Smooth muscle cell (in vitro differentiated cells): ENCODE data around the gene AATK. TPM values are rescaled to one million over a fixed set of nuclear protein-coding genes. Genes with fewer than 3 reads are reported as not detected.

ENCODE experiments used
- DNase-seq: peaks from one replicate; lab custom pipeline; 2025; ENCODE audit not compliant: unreplicated experiment; lab: John Stamatoyannopoulos, UW
- H2AFZ ChIP-seq: fragments of 200-600 bp; sonication (generic); 2 replicates; pipeline ENCODE4 v1.6.0; 2016; ENCODE audit warnings: antibody characterized with exemption, low read depth, mild to moderate bottlenecking
- H3F3A ChIP-seq: fragments of 200-600 bp; sonication (generic); 2 replicates; pipeline ENCODE4 v1.6.0; 2017; ENCODE audit warnings: antibody characterized with exemption, low read depth
- H3K27ac ChIP-seq: fragments of 200-600 bp; sonication (generic); 2 replicates; pipeline ENCODE4 v1.5.1; 2016; ENCODE audit warnings: low read depth, mild to moderate bottlenecking
- H3K27me3 ChIP-seq: fragments of 200-600 bp; sonication (generic); 2 replicates; pipeline ENCODE4 v1.6.1; 2016; ENCODE audit warnings: low read depth, mild to moderate bottlenecking
- H3K36me3 ChIP-seq: fragments of 200-600 bp; sonication (generic); 2 replicates; pipeline ENCODE4 v1.5.1; 2016; ENCODE audit warnings: low read depth
- H3K4me1 ChIP-seq: fragments of 200-600 bp; sonication (generic); 2 replicates; pipeline ENCODE4 v1.5.1; 2016; ENCODE audit warnings: low read depth
- H3K4me2 ChIP-seq: fragments of 200-600 bp; sonication (generic); 2 replicates; pipeline ENCODE4 v1.6.0; 2016; ENCODE audit warnings: mild to moderate bottlenecking
- H3K4me3 ChIP-seq: fragments of 200-600 bp; sonication (generic); 2 replicates; pipeline ENCODE4 v1.5.1; 2016; ENCODE audit warnings: mild to moderate bottlenecking
- H3K79me2 ChIP-seq: fragments of 200-600 bp; sonication (generic); 2 replicates; pipeline ENCODE4 v1.6.0; 2016; ENCODE audit warnings: low read depth, mild to moderate bottlenecking
- H3K9ac ChIP-seq: fragments of 200-600 bp; sonication (generic); 2 replicates; pipeline ENCODE4 v1.6.0; 2016; ENCODE audit warnings: low read depth
- H3K9me3 ChIP-seq: fragments of 200-600 bp; sonication (generic); replicated peaks from 2 replicates; pipeline ENCODE4 v1.5.1; 2016; ENCODE audit warnings: low read depth
- H4K20me1 ChIP-seq: fragments of 200-600 bp; sonication (generic); 2 replicates; pipeline ENCODE4 v1.6.0; 2016; ENCODE audit warnings: low read depth
- WGBS: methylation state at CpG from one replicate; pipeline ENCODE4 v1.1.7; 2016; ENCODE audit warnings: low lambda C conversion rate; 5-methylcytosine and 5-hydroxymethylcytosine counted together
- polyA plus RNA-seq: library from polyadenylated mRNA; unstranded; fragments of >200 nt; fragmentation: Nextera tagmentation; extraction: Ambion mirVana; gene quantifications from 2 replicates; pipeline ENCODE4 v1.2.1, GENCODE V29; 2016
- total RNA-seq: library from RNA; depleted of rRNA; stranded (reverse); fragments of >200 nt; gene quantifications from 2 replicates; pipeline ENCODE4 v1.2.3, GENCODE V29; 2014
- TF ChIP-seq, protein P1 (sequence below): fragments of 200-600 bp; sonication (generic); IDR thresholded peaks from 2 replicates; pipeline ENCODE4 v1.5.1; 2017; ENCODE audit warnings: borderline replicate concordance, mild to moderate bottlenecking, antibody characterized with exemption; ENCODE audit not compliant: insufficient read depth, poor library complexity, severe bottlenecking

Gene AATK
- total and polyA plus RNA-seq, 2 experiments from 2014 or later = 0.61 to 0.67 TPM

- H3K36me3 ChIP-seq = no peaks in the 10 kb centered on the region
- H2AFZ ChIP-seq = no peak overlapping the region
- no peaks in the 10 kb centered on the region for H3K27me3 ChIP-seq
- TF ChIP-seq, protein P1, sequence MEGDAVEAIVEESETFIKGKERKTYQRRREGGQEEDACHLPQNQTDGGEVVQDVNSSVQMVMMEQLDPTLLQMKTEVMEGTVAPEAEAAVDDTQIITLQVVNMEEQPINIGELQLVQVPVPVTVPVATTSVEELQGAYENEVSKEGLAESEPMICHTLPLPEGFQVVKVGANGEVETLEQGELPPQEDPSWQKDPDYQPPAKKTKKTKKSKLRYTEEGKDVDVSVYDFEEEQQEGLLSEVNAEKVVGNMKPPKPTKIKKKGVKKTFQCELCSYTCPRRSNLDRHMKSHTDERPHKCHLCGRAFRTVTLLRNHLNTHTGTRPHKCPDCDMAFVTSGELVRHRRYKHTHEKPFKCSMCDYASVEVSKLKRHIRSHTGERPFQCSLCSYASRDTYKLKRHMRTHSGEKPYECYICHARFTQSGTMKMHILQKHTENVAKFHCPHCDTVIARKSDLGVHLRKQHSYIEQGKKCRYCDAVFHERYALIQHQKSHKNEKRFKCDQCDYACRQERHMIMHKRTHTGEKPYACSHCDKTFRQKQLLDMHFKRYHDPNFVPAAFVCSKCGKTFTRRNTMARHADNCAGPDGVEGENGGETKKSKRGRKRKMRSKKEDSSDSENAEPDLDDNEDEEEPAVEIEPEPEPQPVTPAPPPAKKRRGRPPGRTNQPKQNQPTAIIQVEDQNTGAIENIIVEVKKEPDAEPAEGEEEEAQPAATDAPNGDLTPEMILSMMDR = no peak
- H3K4me3 ChIP-seq = no peak overlapping the region
- H3K9me3 ChIP-seq = peaks cover 6% of the 10 kb centered on the region
- no peaks in the 10 kb centered on the region for H3K4me1 ChIP-seq
- WGBS = 67% methylated on average over 1 of the region's 1 CpG
- no peak overlapping the region for H3K27ac ChIP-seq
- H3F3A ChIP-seq = no peaks in the 10 kb centered on the region
- H3K4me2 ChIP-seq = no peak overlapping the region
- H3K79me2 ChIP-seq = no peaks in the 10 kb centered on the region
- no peaks in the 10 kb centered on the region for H4K20me1 ChIP-seq
- no peak overlapping the region for H3K9ac ChIP-seq
- no peak for DNase-seq
Measured at GRCh38 chr17:81173762-81174155, 7.7 kb upstream of the AATK start.

DNA sequence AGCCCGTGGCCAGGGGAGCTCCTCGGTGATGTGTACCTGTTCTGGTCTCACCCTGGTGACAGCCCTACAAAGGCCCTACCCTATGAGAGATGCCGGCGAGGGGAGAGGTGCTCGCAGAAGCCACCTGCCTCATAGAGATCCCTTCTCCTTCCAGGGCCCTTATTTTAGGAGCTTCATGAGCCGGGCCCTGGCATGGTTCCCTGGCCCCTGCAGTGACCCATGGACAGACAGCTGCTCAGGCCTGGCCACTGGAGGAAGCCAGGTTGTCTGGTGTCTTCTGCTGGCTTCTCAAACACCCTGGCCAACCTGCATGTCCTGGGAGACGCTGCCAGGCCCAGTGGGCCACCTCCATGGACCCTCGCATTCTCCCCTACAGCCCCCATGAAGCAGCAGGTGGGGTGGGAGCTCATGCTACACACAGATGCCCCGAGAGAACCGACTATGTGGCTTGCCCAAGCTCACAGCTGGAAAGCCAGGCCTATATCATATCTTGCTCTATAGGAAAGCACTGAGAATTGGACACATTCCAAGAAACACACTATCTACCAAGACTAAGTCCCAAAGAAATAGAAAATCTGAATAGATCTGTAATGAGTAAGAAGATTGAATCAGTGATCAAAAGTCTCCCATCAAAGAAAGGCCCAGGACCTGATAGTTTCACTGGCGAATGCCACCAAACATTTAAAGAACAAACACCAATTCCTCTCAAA lies 7.2 kb upstream of the AATK start:
- Histone ChIP-seq H3K79me2 (no peaks in the 10 kb centered on the region), H3K4me2 (no peak overlapping the region)

DNA sequence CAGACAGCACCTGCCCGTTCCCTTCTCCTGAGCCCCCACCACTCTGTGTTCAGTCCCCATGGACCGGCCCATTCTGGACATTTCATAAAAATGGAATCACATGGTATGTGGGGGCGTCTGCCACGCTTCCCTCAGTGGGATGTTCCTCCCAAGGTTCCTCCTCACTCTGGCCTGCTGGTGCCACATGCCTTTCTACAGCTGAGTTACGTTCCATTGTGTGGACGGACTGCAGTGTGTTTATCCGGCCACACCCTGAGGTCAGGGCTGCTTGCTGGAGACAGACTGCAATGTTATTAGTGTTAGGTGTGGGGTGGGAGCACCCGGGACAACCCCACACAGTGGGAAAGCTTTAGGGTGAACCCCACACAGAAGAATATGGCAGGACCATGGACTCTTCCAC lies 5.9 kb upstream of the AATK start:
- peaks cover 9% of the 10 kb centered on the region for H3K27me3 ChIP-seq
- H3K9ac ChIP-seq = no peak overlapping the region
- no peak overlapping the region for H3K4me2 ChIP-seq
- peaks cover 6% of the 10 kb centered on the region for H3K9me3 ChIP-seq
- TF ChIP-seq, protein P1 = no peak
- no peaks in the 10 kb centered on the region for H3K36me3 ChIP-seq
- H3K4me1 ChIP-seq = no peaks in the 10 kb centered on the region
- H3F3A ChIP-seq = no peaks in the 10 kb centered on the region
- no peak overlapping the region for H2AFZ ChIP-seq
- no peaks in the 10 kb centered on the region for H3K79me2 ChIP-seq
- DNase-seq = no peak
- no peak overlapping the region for H3K4me3 ChIP-seq
- WGBS = 90% methylated on average over 8 of the region's 8 CpGs
- no peak overlapping the region for H3K27ac ChIP-seq
- no peaks in the 10 kb centered on the region for H4K20me1 ChIP-seq

More for the DNA sequence above, 7.2 kb upstream of the AATK start:
- WGBS = 85% methylated on average over 11 of the region's 11 CpGs
- TF ChIP-seq, protein P1 = no peak
- no peaks in the 10 kb centered on the region for H3K27me3 ChIP-seq
- H3K27ac ChIP-seq = no peak overlapping the region
- no peak overlapping the region for H3K4me3 ChIP-seq
- H2AFZ ChIP-seq = no peak overlapping the region
- no peaks in the 10 kb centered on the region for H4K20me1 ChIP-seq
- H3K36me3 ChIP-seq = no peaks in the 10 kb centered on the region
- peaks cover 6% of the 10 kb centered on the region for H3K9me3 ChIP-seq
- no peaks in the 10 kb centered on the region for H3F3A ChIP-seq
- no peaks in the 10 kb centered on the region for H3K4me1 ChIP-seq
- no peak for DNase-seq
- H3K9ac ChIP-seq = no peak overlapping the region
